ENCODE measurements around the gene DNAJC6.
"Not testable (repeated sequence)": the region's sequence is repeated elsewhere in the genome, so short reads cannot be mapped to it uniquely, and the experiment has no call there.

Gene DNAJC6

GRCh38 chr1:65435987-65436386 lies 126.6 kb downstream of the DNAJC6 start:
- DNase-seq = peak; percentile 37

- no peak for DNase-seq
Observed at GRCh38 chr1:65437616-65438015, 128.3 kb downstream of the DNAJC6 start.

DNA sequence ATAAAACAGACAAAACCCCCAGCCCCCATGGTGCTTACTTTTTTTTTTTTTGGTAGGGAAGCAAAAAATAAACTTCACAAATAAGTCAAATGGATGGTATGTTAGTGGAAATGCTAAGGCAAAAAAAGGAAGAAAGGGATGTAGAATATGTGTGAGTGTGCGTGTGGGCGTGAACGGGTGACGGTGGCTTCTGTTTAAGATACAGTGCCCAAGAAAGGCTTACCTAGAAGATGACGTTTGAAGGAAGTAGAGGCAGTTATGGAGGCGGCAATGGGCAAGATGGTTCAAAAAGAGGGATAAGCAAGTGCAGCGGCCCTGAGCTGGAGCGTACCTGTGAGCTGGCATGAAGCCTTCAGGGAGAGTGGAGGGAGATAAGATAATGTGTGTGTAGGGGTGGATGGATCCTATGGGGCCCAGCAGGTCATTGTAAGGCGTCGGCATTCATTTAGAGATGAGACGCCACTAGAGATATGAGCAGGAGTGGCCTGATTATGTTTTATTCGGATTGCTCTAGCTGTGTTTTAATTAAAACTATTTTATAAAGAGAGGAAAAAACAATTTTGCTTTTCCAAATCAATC lies 131.1 kb downstream of the DNAJC6 start:
- no peak for DNase-seq

DNA sequence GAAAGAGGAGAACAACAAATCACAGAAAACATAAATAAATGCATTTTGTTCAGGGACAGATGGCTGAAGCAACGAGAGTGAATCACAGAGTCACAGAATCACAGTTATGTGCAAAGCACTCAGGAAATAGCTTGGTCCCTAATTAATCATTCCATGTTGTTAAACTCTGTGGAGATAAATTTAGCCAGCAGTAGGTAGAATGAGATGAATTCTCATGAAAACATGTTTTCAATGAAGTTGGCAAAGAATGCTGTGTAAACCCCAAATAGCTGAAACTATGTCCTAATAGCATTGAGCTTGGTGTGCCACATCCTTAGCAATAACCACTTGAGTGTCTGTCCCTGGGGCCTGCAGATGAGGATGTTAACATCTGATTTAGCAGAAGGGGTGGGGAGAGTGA lies 131.6 kb downstream of the DNAJC6 start:
- DNase-seq = no peak

DNA sequence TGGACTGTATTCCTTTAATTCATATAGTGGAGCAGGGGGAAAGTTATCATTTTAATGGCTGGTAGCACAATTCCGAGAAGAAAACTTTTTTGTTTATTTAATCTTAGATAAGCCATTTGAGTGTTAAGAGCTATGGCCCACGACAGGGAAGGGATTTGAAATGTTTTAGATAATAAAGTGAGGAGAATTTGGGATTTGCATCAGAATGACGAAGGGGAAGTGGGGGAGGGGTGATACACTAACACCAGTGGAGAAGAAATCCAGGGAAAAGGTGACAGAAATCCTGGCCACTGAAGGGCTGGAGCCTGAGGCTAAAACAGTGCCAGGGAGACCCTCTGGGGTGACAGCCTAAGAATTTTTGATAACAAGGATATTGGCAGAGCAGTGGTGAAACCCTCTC lies 132.1 kb downstream of the DNAJC6 start:
- no peak for DNase-seq

DNA sequence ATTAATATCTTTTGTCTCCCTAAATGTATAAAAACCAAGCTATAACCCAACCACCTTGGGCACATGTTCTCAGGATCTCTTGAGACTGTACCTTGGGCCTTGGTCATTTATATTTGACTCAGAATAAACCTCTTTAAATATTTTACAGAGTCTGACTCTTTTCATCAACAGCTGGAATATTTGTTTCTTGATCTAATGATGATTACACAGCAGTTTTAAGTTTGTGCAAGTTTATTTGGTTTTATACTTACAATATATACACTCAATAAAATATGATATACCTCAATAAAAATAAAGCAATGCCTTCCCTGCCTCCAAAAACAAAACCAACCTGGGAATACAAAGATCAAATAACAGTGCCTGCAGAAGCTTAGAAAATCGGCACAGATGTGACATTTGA lies 133.1 kb downstream of the DNAJC6 start:
- DNase-seq = no peak

GRCh38 chr1:65443647-65444046 lies 134.3 kb downstream of the DNAJC6 start:
- no peak for DNase-seq

- DNase-seq = no peak
Observed at GRCh38 chr1:65444128-65444640, 134.8 kb downstream of the DNAJC6 start.

- no peak for DNase-seq
Observed at GRCh38 chr1:65445837-65446236, 136.5 kb downstream of the DNAJC6 start.

GRCh38 chr1:65449214-65449823 lies 140.0 kb downstream of the DNAJC6 start:
- no peak for DNase-seq

- DNase-seq = not testable (repeated sequence)
Observed at GRCh38 chr1:65455678-65456077, 146.3 kb downstream of the DNAJC6 start.

DNA sequence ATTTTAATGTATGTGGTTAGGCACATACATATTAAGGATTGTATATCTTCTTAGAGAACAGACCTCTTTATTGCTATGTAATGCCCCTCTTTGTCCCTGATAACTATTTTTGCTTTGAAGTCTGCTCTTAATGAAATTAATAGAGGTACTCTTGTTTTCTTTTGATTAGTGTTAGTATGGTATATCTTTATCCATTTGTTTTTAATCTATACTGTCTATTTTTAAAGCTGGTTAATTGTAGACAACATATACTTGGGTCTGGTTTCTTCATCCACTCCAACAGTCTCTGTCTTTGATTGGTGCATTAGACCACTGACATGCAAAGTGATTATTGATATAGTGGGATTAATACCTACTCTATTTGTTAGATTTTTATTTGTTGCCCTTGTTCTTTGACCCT lies 147.1 kb downstream of the DNAJC6 start:
- no peak for DNase-seq

DNA sequence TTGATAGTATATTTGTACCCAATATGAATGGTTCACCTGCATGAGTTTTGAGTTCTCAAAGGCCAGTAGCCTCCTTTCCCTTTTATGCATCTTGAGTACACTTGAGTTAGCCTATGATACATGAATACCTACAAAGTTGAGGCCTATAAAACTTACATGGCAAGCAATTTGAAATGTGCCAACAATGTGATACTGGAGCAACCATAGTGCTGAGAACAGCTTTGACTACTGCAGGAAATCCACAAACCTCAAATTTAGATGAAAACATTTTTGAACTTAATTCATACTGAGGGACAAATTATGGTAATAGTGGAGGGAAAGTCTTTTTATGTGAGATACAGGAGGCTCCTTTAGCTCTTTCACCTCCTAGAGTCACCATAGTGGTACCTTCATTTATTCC lies 148.5 kb downstream of the DNAJC6 start:
- no peak for DNase-seq

- no peak for DNase-seq
Observed at GRCh38 chr1:65458730-65459396, 149.5 kb downstream of the DNAJC6 start.

- no peak for DNase-seq
Observed at GRCh38 chr1:65459397-65459768, 150.0 kb downstream of the DNAJC6 start.

Data from femur (tissue), 1 donor.